GM21529 (cell line): ENCODE measurements around the gene ARHGDIA.

Experiments
- ATAC-seq: cut with Tn5 transposase; IDR thresholded peaks from one replicate; pipeline ENCODE4 v1.9.1; 2021; ENCODE audit not compliant: unreplicated experiment

The ARHGDIA gene

DNA sequence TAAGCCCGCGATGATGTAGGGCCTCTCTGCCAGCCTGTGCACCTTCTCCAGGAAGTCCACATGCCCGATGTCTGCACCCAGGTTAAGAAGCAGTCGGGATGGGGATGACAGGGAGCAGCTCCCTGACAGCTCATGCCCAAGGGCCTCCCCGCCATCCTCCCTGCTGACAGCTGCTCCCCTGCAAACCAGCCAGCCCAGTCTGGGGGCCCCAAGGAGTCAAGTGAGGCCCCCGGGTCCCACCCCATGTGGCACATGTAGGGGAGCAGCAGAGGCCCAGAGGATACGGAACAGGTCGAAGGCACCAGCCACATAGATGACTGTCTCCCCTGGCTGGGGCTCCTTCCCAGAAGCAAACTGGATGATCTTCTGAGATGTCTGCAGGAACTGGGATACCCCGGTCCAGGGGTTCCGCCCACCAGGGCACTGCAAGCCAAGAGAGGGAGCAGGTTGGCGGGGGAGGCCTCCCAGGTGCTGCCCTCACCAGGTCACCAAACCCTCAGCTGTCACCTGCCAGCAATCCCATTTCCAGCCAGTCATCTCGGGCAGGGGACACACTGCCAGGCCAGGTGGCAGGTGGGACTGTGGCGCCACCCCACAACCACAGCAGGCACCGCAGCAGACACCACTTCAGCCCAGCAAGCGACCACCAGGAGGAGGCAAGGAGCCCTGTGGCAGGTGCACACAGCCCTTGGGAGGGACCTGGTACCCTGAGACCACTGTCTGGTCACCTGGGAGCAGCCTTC lies 35.5 kb upstream of the ARHGDIA start:
- no peak for ATAC-seq

DNA sequence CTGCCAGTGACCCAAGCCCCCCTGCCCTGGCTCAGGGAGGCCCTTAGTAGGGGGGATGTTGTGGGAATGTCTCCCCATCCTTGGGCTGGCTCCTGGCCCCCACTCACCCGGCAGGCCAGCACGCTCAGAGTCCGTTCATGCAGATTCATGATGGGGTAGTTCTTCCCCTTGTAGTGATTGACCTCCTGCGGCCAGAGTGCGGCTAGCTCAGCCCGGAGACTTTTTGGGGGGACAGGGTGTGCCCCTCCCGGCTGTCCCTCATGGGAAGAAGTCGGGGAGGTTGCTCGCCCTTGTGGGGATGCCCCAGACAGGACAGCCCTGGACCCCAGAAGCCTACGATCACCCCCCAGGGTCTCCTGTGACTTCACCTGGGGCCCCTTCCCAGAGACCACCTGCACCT lies 34.9 kb upstream of the ARHGDIA start:
- ATAC-seq: no peak

DNA sequence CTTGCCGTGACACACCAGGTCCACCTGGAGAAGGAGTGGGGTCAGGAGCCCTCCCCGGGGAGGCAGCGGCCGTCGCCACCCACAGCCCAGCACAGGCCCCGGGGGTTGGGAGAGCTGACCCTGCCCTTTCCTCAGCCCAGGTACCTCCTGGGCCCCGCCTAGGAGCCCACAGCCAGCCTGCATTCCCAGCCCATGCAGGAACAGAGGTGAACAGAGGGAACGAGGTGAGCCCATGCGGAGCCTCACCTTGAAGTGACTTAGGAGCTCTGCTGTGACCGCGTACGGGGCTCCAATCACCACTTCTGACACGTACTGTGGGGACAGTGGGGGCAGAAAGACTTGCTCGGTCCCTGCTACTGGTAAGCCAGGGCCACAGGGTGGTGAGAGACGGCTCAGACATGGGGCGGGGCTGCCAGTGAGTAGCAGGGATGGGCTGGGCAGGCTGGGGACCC lies 34.3 kb upstream of the ARHGDIA start:
- no peak for ATAC-seq

DNA sequence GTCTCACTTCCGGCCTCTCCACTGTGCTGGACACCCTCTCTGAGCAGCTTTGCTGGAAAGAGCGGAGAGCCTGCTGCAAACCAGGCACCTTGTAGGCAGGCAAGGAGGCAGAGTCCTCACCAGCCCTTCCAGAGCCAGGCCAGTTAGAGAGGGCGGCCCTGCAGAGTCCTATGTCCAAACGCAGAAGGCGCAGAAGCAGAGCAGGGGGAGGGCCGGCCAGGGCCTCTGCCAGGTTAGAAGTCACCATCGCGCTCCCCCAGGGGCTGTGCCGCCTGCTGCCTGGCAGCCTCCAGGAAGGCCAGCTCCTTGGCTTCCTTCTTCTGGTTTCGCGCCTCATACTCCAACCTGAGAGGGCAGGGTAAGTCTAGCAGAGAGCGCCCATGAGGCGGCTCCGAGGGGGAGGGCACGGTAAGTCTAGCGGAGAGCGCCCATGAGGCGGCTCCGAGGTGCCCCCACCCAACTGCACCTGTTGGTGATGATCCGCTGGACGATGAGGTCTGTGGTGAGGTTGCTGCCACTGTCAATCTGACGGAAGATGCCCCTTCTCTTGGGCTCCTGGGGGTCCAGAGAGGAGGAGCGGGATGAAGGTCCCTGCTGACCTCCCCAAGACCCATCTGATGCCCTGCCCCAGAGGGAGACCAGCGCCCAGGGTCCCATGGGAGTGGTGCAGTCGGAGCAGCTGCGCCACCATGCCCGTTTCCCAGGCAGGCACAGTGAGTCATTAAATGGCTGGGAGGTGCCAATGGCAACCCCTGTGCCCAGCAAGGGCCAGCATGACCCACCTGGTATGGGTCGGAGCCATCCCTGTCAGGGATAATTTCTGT lies 33.7 kb upstream of the ARHGDIA start:
- ATAC-seq: no peak

DNA sequence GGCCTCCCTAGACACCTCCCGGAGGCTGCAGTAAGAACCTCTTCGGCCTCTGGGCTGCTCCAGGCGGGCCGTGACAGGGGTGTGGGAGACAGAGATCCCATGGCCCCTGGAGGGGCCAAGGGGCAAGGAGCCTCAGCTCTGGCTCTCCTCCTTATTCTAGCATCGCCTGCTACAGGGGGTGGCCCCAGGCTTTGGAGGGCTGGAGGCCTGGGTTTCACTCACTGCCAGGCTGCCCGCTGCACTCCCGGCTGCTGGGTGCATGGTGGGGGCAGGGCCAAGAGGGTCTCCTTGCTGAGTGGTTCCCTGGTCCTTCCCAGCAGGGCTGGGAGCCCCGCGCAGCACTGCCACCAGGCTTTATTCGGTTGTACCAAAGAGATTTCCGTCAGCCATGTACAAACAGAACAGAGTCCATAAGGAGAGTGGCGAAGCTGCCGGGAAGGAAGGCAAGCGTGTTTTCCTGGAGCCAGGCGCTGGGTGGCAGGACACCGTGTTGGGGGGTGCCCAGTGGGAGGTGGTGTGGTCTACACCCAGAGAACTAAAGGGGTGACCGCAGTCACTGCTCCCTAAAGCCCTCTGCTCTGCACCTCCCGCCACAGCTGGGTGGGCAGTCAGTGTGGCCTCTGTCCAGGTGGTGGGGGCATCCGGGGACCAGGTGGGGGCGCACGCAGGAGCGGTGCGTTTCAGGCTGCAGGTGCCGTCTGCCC lies 32.9 kb upstream of the ARHGDIA start:
- no peak for ATAC-seq

DNA sequence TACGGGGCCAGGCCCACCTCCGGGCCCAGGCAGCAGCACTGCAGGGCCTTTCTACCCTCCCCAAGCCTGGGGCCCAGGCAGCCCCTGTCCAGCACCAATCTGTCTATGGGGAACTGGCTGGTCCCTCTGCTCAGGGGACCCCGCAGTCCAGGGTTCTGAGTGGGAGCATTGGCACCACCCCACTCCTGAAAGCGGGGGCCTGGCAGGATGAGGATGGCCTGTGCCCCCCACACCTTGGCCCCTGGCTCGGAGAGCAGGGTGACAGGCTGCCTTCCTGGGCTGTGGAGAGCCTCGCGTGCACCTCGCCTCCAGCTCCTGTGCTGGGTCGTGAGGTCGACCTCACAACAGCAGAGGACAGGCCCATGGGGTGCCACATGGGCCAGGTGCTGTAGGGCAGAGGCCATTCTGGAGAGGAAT lies 32.3 kb upstream of the ARHGDIA start:
- no peak for ATAC-seq

DNA sequence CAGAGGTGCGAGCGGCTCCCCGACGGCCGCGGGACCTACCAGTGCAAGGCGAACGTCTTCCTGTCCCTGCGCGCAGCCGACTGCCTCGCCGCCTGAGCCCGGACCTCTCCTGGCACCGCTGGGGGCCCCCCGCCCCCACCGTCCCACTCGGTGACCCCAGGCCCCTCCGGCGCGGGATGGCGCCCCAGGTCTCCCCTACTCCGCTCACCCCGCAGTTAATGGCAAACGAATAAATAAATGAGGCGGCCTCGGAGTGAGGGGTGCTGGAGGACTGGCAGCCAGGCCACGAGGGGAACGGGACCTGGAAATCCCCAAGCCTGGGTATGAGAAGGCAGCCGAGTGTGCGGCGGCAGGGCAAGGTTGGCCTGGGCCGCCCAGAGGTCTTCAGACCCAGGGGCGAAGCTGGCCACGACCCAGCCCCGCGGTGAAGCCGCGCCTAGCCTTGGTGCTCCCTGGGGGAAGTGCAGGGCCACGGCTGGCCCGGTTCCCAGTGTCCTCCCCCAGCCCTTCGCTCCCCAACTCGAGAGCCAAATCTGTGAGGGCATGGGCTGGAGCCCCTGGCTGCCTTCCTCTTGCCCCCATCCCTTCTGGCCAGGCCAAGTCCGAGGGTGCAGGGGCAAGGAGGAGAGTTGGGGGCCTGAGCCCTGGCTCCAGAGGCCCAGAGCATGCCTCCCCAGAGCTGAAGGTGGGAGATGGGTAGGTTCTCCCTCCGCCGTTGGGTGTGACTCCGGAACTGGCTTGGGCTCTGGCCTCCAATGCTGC lies 31.7 kb upstream of the ARHGDIA start:
- no peak for ATAC-seq

DNA sequence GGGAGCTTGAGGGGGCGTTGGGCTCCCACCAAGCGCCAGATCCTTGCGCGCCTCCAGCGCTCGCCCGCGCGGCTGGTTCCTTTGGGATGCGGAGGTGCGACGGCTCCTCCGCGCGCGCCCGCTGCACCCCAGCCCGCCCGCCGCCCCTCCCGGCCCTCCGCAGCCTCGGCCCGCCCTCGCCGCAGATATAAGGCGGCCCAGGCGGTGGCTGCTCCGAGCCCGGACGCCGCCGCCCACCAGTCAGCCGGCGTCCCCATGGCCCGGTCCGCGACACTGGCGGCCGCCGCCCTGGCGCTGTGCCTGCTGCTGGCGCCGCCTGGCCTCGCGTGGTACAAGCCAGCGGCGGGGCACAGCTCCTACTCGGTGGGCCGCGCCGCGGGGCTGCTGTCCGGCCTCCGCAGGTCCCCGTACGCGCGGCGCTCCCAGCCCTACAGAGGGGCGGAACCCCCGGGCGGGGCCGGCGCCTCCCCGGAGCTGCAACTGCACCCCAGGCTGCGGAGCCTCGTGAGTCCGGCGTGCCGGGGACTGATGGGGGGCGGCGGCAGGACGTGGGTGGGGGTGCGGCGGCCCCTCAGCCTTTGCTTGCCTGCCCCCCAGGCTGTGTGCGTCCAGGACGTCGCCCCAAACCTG lies 31.0 kb upstream of the ARHGDIA start, which contains the start of gene NPB:
NPB (plus strand) TSS at position 216 of the 630 bp plus-strand sequence; CDS start at position 256, 40 bp downstream.
- ATAC-seq: no peak

DNA sequence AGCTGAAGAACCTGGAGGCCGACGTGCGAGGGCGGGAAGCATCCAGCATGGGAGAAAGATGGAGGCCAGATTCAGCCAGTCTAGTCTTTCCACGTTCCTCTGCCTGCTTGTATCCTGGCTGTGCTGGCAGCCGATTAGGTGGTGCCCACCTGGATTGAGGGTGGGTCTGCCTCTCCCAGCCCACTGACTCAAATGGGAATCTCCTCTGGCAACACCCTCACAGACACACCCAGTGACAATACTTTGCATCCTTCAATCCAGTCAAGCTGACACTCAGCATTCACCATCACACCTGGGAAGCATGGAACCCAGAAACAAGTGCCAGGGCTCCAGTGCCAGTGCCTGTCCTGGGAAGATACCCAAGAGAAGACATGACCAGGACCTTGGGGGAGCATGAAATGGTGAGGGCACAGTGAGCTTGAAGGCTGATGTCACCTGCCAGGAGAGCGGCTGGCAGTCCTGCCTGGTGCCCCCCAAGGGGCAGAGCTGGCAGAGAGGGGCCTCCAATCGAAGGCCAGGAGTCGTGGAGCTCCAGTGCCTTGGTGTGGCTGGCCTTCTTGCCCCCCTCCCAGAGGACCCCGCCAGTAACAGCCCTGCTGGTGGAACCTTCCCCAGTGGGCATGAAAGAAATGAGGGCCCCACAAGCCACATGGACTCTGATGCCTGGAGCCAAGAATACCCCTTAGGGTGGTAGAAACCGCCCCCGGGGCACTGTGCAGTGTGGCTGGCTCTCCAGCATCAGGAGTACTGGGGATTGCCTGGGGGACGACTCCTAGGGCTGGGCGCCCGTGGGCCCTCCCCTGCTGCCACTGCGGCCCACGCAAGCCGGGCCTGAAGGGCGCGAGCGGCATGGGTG lies 30.3 kb upstream of the ARHGDIA start:
- ATAC-seq: no peak

DNA sequence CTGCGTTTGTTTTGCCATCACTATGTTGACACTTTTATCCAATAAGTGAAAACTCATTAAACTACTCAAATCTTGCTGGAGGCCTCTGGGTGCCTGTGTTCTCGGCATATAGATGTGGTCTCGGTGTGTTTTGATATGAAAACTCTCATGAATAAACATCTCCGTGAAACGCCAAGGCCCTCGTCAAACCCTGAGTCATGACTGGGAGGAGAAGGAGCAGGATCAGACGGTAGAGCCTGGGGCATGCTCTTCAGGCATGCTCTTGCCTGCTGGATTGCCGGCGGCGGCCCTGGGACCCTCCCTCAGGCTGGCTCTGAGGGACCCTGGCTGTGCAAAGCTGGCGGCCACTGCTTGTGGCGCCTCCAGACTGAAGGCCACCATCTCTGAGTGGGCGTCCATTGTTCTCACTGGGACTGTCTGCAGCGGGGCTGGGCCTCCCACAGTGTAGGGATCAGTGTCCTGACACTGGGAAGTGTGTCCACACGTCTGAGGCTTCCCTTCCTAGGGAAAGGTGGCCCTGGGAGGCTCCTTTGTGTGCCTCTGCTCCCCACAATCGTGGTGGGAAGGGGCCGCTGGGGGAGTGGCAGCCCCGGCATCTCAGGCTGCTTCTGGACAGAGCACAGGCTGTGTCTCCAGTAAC lies 29.2 kb upstream of the ARHGDIA start:
- ATAC-seq: no peak

DNA sequence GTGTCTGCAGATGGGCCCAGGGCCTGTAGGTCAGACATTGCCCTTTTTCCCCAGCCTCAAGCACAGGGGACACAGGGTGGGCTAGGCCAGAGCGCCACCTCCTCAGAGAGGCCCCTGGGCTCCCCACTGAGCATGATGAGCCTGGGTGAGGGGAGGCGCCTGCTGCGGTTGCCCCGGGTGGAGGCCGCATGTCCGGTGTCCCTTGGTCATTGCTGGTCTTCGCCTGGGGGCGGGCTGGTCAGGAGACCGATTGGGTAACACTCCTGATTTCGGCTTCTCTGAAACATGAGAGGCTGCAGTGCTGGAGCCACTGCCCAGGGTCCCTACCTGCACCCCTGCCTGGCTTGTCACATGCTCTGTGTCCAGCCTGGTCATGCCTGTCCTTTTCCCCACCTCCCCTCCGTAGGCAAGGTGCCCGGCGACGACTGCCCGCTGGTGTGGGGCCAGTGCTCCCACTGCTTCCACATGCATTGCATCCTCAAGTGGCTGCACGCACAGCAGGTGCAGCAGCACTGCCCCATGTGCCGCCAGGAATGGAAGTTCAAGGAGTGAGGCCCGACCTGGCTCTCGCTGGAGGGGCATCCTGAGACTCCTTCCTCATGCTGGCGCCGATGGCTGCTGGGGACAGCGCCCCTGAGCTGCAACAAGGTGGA lies 28.5 kb upstream of the ARHGDIA start:
- no peak for ATAC-seq

DNA sequence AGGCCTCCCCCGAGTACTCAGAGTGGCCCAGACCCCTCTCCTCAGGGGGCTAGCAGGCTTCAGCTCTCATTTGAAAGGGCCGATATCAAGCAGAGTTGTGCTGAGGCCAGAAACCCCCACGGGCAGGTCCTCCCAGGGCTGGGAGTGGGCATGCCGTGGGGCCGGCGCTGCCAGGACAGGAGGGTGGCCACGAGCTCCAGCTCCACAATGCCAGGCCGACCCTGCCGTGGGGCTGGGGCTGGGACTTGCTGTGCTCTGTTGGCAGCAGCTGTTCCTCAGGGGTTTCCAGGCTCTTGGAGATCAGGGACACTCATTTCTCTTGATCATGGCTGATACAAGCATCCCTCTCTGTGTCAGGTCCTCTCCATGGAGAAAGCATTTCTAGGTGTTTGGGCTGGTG lies 27.7 kb upstream of the ARHGDIA start:
- no peak for ATAC-seq

DNA sequence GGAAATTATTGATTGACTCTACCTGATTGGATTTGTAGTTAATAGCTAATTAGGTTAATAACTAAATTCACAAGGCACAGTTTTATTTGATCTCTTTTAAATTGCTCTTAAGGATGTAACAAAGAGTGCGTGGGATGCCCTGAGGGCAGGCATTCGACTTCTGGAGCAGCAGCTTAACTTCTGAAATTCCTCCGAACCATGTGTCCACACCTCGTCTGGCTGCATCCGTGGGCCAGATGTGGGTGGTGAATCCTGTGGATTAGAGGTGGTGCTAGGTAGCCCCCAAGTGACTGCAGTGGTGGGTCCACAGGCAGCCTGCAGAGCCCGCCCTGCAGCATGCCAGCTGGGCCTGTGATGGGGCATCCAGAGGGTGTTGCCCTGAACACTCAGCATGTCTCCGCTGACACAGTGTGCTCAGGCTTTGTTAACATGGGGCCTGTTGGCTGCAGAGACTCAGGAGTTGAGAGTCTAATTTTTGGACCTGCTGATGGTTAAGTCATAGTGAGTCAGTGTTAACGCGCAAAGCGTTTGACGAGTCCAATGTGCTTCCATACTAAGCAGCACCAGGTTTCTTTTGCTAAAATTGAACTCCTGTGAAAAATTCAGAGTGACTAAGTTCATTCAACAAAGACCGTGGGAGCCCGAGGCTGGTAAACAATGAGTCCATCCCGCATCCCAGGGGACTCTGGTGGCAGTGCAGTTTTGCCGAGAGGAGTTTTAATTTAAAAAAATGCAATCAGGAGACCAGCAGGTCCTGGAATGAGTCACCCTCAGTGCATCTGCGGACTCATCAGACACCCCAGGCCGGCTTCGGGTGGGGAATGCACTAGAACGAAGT lies 27.1 kb upstream of the ARHGDIA start:
- ATAC-seq: no peak

DNA sequence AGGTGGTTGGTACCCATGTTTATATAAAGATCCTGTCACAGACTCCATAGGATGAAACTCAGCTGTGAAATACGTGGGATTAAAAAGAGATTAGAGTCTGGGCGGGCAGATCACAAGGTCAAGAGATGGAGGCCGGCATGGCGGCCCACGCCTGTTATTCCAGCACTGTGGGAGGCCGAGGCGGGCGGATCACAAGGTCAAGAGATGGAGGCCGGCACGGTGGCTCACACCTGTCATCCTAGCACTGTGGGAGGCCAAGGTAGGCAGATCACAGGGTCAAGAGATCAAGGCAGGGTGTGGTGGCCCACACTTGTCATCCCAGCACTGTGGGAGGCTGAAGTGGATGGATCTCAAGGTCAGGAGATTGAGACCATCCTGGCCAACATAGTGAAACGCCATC lies 24.3 kb upstream of the ARHGDIA start:
- no peak for ATAC-seq

DNA sequence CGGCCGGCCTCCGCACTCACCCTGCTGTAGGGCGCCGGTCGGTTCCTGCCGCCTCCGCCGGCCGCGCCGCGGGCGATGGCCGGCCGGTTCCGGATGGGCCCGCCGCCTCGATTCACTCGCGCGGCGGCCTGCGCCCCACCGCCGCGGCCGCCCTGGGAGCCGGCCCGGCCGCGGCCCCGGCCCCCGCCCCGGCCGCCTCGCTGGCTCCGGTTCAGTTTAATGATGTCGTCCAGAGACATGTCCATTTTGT lies 20.1 kb upstream of the ARHGDIA start:
- ATAC-seq: peak; percentile 7

DNA sequence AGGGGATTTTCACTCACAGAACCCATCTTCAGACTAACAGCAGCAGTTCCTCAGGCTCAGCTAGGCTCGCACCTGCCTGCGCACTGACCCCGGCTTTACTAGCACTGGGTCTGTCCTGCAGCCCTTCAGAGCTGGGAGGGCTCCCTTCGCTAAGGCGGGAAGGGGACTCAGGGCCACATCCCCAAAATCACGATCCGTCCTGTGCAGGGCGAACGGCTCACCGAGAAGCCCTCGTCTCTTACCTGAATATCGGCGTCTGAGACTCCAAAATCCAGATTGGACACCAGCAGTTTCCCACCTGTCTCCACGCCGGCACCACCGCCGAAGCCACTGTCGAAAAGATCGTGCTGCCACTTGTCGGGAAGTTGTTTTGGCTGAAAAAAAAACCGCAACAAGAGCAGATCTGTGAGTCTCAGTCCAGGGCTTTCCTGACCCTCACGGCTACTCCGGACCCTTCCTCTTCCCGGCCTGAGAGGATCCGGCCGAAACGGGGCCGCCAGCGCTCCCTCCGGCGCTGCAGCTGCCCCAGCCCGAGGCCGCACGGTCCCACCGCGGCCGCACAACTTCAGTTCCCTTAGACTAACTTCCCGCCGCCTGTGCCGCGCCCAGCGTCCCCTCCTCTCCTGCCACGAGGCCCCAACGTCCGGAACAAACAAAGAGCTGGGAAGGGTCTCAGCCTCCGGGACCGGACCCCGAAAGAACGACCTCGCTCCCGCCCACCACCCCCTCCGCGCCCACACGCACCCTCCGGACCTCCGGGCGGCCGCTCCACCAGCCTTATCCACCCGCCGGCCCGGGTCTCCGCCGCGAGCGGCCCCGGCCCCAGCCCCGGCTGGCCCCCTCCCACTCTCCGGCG lies 19.5 kb upstream of the ARHGDIA start:
- ATAC-seq: peak; percentile 0

DNA sequence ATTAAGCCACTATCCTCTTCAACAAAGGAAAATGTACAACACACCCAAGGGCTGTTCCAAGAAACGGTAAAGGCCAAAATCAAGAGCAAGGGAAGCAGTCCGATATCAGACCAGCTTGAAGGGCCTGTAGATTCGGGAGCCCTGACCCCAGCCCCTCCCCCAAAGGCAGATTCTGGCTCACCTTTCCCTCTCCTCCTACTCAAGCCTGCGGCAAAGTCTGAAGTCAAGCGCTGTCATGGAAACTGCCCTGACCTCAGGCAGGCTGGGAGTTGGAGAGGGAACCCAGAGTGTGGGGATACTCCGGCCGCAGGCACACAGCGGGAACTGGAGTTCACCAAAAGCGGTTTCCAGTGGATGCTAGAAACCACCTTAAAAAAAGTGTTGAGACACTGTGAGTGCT lies 18.5 kb upstream of the ARHGDIA start:
- no peak for ATAC-seq
